Esophagus muscularis mucosa (tissue), 4 donors: ENCODE measurements around the gene AIPL1.

Experiments used
- EP300 ChIP-seq: sonication (generic); formaldehyde crosslinking; IDR thresholded peaks from one replicate; pipeline ENCODE4 v1.6.1; 2017; ENCODE audit warnings: antibody characterized with exemption
- POLR2A ChIP-seq: fragments of 450-650 bp; IDR thresholded peaks from one replicate; pipeline ENCODE4 v1.6.1; 2017; ENCODE audit warnings: antibody characterized with exemption, moderate library complexity, mild to moderate bottlenecking, low read depth
- TF ChIP-seq, protein P1 (sequence below), 3 experiments: fragments of 200-600 bp in 2 of 3; fragments of 450-650 bp in 1 of 3; sonication (generic) in 2 of 3; IDR thresholded peaks; one replicate each; pipeline ENCODE4 v1.5.1; 2017 to 2019; ENCODE audit warnings: antibody characterized with exemption in 3 of 3, mild to moderate bottlenecking in 2 of 3, moderate library complexity in 1 of 3

DNA sequence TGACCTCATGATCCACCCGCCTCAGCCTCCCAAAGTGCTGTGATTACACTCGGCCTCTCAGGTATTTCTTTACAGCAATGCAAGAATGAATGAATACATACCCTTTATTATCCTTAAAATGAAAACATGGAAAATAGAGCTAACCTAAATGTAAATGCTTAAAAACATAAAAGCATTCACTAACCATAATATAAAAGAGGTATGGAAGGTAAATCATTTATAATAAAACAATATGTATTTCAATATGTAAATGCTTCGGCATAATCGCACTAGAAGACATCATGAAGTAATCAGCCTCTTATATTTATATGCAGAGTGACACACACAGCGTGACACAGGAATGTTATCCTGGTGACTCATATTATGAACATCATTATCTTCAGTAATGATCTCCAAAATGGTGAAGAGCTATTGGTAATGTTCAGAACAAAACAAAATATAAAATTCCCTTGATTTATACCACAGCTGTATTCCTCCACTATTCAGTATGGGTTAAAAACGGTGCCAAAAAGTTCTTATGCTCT, 53.9 kb downstream of the AIPL1 start:
- TF ChIP-seq EP300 (no peak), POLR2A (no peak)
- TF ChIP-seq, protein P1, sequence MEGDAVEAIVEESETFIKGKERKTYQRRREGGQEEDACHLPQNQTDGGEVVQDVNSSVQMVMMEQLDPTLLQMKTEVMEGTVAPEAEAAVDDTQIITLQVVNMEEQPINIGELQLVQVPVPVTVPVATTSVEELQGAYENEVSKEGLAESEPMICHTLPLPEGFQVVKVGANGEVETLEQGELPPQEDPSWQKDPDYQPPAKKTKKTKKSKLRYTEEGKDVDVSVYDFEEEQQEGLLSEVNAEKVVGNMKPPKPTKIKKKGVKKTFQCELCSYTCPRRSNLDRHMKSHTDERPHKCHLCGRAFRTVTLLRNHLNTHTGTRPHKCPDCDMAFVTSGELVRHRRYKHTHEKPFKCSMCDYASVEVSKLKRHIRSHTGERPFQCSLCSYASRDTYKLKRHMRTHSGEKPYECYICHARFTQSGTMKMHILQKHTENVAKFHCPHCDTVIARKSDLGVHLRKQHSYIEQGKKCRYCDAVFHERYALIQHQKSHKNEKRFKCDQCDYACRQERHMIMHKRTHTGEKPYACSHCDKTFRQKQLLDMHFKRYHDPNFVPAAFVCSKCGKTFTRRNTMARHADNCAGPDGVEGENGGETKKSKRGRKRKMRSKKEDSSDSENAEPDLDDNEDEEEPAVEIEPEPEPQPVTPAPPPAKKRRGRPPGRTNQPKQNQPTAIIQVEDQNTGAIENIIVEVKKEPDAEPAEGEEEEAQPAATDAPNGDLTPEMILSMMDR (IDR thresholded peaks at IDR 0.05), result no peak
